Measurements from ENCODE around the gene SLC35E2B.
"Not testable (repeated sequence)": the region's sequence is repeated elsewhere in the genome, so short reads cannot be mapped to it uniquely, and the experiment has no call there.

SLC35E2B gene

DNA sequence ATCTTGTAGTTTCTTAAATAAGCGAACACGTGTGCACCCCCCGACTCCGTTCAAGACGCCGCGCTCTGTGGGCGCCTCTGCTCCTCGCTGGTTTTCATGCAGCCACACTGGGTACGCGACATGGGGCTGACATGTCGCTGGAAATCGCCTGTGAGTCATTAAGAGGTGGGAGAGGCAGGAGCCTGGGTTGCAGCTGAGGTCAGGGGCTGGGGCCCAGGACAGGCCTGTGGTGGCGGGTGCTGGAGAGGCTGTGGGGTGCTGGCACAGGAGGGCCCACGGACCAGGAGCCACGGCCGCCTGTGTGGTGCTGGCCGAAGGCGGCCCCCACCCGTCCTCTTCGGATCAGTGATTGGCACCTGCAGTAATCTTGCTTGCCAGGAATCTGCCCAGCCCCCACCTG is 17.8 kb downstream of the SLC35E2B start:
- not testable (repeated sequence) for DNase-seq (ENCODE audit: low read depth)

DNA sequence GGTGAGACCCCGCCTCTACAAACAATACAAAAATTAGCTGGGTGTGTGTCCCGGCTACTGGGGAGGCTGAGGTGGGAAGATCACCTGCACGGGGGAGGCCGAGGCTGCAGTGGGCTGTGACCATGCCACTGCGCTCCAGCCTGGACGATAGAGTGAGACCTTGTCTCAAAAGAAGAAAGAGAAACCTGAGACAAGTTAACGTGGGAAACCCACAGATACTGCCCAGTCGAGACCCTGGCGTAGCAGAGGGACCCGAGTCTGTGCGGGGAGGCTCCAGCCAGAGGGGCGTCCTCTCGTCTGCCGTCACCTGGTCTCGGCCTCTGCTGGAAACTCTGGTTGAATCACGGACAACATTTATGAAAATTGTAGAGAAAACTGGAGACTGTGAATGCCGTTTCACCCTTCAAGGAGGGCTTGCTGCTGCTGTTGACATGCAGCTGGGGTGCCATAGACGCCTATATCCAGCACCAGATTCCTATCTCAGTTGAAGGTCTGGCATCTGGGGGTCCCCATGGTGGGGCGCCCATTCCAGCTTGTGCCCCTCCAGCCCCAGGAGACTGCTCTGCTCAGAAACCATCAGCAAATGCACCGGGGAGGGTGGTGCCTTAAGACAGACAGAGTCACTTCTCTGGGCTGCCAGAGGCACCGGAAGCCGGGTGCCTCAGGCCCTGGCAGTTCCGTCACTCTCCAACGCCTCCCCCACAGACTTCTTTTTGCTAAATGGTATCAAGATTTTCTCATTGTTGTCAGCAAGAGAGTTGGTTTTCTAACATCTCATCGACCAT is 20.2 kb downstream of the SLC35E2B start:
- DNase-seq (ENCODE audit: low read depth) = no peak

DNA sequence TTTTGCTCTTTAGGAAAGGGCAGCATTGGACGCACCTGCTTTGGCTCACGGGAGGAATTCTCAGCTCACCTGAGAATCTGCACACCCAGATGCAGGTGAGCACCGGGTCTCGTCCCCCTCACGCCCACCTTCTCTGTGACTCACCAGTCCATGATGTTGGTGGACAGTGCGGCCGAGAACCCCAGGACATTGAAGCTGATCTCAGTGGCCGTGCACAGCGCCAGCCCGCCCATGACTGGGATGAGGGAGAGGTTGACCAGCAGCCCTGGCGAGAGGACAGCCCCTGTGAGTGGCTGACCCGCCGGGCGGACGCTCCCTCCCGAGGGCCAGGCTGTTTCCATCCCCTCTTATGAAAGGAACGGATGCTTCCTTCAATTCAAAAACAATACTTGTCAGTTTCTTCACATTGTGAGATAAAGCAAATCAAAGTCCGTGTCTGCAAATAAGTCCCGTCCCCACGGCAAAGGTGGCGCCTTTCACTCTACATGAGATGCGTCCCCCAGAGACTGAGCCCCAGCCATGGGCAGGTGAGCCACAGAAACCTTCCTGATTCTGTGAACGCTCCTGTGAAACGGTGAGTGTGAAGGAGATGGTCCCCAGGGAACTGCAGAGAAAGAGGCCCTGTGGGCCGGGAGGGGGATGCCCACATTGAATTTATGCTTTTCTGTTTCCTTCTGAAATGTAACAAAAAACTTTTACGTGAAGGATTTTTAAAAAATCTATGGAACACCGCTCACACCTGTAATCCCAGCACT is 21.1 kb downstream of the SLC35E2B start:
- no peak for DNase-seq (ENCODE audit: low read depth)

DNA sequence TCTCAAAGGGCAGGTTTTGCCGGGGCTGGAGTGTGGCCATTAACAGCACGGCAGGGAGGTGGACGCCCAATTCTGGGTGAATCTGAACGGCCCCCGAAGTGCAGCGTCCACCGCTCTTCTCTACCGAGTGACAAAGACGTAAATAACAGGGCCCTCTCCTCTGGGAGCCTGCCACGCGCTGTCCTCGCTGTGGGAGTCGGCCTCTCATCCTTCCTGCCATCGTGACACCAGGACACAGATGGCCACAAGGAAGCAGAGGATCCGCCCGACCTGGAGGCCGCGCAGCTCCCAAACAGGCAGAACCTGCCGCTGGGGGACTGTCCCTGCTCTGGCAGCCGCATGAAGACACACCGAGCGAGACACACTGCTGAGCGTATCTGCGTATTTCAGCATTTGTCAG is 21.7 kb downstream of the SLC35E2B start:
- DNase-seq (ENCODE audit: low read depth) = no peak

DNA sequence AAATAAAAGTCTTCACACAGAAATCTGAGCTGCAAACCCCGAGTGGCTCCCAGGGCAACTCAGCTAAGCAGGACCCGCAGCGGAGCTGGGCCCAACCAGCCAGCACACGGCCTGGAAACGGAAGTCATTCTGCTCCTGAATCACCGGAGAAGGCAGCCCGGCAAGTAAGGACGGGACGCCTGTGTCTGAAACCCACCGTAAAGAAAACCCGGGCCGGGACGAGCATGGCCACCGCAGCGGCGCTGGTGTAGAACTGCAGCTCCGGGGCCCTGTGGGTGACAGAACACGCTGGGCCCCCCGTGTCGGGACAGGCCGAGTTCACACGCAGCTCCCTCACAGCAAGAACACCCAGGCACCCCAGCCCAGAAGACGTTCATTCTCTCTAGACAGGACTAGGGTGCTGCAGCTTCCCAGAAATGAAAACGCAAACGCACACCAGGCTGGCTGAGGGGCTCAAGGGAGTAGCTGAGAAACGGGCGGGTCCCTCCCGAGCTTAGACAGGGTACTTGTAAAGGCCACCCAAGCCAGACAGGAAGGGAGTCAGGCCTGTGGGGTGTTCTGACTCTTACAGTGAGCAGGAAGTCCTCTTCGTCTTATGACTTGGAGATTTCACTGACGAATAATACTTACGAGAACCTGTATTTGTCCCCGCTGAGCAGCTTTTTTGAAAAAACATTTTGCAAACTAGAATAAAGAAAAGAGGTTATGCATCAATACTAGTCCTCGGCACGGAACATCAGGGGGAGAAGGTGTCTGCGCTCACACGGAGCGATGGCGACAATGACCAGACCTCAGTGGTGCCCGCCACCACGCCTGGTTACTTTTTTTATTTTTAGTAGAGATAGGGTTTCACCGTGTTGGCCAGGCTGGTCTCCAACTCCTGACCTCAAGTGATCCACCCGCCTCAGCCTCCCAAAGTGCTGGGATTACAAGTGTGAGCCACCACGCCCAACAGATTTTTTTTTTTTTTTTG is 22.8 kb downstream of the SLC35E2B start:
- no peak for DNase-seq (ENCODE audit: low read depth)

DNA sequence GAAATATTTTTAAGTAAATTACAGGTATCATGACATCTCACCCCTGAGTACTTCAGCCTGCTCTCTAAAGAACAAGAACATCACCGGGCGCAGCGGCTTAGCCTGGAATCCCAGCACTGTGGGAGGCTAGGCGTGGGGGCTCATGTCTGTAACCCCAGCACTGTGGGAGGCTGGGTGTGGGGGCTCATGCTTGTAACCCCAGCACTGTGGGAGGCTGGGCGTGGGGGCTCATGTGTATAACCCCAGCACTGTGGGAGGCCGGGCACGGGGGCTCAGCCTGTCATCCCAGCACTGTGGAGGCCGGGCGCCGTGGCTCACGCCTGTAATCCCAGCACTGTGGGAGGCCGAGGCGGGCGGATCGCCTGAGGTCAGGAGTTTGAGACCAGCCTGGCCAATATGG is 26.1 kb downstream of the SLC35E2B start:
- DNase-seq (ENCODE audit: low read depth) = no peak

DNA sequence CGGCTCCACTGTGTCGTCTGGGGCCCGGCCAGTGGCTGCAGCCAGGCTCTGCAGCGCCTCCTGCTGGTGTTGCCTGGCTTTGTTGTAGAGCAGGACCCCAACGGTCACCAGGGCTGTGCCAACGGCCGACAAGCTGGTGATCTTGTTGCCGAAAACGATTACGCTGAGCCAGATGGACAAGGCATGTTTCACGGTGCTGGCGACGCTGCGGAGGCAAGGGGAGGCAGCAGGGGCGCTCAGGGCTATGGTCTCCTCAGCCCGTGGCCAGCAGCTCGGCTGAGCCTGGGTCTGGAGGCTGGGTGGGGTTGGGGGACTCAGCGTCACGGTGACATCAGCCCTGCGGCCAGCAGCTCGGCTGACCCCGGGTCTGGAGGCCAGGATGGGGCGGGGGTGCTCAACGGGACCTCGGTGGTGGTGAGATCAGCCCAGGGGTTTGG is 26.8 kb downstream of the SLC35E2B start:
- no peak for DNase-seq (ENCODE audit: low read depth)

DNA sequence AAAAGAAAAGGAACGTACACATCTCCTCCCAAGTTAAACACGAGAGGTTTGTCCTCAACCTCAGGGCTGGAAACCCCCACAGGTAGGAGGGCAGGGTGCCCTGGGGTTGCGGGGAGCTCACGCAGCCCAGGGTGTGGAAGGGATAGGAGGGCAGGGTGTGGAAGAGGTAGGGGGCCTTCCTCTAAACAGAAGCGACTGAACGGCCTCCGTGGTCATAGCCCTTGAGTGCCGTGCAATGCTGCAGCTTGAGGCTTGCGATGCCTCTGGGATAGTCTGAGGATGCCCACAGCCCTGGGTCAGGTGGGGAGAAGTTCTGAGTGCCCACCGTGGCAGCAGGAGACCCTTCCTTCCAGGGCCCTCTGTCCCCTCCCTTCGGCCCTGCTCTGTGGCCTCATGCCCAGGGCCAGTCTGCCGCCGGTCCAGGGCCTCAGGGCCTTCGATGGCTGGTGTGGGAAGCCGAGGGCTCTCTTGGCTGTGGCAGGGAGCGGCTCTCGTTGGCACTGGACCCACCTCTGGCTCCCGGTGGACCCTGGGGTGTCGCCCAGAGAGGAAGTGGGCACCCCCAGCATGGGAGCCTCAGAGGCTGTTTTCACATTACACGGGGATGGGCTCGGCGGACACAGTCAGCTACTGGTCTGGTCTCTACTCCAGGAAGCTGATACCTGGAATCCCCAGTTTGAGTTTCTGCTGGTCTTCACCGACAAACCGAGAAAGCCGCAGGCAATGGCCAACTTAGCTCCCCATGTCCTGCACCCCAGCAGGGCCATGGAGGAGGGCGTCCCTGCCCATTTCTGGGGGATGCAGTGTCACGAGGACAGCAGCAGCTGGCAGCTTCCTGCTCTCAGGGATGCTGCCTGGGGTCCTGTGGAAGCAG is 27.4 kb downstream of the SLC35E2B start:
- no peak for DNase-seq (ENCODE audit: low read depth)

DNA sequence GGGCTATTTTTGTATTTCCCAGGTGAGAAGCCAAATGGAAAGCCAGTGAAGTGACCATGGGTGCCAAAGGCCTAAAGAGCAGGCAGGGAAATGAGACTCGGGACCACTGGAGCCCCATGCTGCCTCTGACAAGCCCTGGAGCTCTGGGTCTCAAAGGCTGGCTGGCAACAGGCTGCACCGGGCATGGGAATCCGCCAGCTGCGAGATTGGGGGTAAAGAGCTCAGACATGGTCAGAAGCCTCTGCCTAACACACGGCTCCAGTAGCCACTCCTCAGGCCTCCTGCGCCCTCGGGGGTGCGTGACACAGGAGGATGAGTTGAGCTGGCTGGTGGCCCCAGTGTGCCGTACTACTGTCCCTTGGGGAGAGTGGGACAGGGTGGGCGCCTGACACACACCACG is 28.3 kb downstream of the SLC35E2B start:
- DNase-seq (ENCODE audit: low read depth) = not testable (repeated sequence)

DNA sequence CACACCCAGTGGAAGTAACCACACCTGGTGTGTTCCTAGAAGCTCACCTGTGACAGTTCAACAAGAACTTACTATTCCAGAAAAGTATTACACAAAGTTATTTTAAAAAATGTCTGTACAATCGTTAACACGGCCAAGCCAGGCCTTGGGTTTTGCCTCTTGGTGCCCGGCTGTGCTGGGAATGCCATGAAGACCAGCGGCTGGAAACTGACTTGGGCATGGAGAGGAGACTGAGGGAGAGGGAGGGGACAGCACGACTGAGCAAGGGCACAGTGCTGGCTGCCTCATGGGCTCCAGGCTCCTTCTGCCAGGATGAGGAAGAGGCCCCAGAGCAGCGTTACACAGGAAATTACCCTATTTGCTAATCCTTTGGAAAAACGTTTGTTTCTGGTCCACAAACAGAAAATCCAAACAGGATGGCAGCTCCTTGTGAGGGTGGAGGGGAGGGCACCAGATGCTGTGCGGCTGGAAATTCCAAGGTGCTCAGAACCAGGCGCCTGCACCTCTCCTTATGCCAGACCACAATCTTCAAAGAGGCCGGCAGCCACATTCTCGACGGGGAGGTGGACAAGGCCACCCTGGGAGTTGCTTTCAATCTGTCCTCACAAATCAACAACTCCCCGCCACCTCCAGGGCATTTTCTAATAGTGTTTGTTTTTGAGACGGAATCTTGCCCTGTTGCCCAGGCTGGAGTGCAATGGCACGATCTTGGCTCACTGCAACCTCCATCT is 29.6 kb downstream of the SLC35E2B start:
- DNase-seq (ENCODE audit: low read depth) = not testable (repeated sequence)

DNA sequence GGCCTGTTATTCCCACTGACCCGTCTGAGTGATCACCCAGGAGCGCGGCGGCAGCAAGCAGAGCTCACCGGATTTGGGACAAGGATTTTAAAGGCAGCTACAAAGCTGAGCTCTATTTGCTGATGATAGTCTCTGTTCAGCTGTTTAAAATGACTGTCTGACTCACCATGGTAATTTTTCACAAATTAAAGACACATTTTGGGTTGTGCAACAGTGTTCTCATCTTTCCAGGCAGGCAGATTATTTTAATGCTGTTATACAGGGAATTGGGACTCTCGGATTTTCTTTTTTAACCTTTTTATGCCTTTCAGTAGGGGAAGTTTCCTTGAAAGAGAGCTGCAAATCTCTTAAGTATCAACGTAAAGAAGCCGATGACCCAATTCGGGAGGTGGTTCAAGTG is 30.2 kb downstream of the SLC35E2B start:
- peak; percentile 22 for DNase-seq (ENCODE audit: low read depth)

DNA sequence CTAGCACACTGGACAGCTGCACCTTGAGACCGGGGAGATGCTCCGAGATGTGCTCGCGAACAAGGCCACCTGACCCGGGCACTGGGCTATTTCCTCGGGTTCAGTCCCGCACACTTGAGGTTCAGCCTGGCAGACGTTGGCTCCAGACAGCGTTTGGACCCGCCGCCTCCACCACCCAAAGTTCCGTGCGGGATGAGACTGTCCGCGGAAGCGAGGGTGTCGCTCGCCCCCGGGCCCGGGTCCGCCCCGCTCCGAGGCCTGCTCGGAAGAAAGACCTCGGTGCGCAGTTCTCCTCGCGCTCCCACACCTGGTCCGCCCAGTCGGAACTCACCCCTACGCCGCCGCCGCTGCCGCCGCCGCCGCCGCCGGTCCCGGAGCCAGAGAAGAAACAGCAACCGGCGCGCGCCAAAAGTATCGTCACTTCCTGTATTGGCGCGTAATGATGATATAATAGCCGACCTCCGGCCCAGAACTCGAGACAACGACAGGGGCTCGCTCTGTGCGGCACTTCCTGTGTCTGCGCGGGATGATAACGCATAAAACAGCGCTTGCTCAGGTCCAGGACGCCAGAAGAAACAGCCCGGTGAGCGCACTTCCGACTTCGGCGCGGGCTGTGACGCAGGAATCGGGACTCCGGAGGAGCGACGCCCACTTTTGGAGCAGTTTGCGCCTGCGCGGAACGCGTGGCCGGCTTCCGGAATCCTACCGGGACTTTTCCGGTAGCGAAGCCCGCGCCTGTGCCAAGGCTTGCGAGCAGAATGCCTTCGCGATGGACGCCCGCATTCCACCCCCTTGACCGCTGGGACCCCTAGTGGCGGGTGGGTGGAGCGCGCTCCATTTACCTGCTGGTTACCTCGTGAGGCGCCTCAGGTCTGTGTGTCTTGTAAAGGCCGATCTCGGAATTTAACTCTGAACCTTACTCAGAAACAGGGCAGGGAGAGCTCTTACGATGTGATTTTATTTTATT is 33.7 kb downstream of the SLC35E2B start, which contains the start of gene CDK11B:
CDK11B (minus strand) TSS at position 422 of the 967 bp plus-strand sequence. CDS start 1,519 bp downstream, outside the sequence.
- DNase-seq (ENCODE audit: low read depth) = peak; percentile 96

DNA sequence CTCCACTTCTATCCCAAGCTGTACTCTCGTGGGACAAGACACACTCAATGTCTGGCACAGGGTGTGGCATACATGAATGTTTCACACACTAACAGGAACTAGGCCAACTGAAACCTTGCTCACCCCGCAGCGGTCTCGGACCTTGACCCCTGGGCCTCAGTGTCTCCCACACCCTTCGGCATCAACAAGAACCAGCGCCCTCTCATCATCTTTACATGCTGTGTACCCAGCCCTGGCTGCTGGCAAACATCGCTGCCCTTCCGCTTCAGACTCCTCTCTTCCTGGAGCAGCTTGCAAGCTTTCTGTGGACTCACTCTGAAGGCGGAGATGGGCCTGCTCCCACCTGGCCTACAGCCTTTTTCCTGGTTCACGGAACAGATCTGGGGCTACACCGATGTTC is 44.3 kb downstream of the SLC35E2B start:
- DNase-seq (ENCODE audit: low read depth) = not testable (repeated sequence)

DNA sequence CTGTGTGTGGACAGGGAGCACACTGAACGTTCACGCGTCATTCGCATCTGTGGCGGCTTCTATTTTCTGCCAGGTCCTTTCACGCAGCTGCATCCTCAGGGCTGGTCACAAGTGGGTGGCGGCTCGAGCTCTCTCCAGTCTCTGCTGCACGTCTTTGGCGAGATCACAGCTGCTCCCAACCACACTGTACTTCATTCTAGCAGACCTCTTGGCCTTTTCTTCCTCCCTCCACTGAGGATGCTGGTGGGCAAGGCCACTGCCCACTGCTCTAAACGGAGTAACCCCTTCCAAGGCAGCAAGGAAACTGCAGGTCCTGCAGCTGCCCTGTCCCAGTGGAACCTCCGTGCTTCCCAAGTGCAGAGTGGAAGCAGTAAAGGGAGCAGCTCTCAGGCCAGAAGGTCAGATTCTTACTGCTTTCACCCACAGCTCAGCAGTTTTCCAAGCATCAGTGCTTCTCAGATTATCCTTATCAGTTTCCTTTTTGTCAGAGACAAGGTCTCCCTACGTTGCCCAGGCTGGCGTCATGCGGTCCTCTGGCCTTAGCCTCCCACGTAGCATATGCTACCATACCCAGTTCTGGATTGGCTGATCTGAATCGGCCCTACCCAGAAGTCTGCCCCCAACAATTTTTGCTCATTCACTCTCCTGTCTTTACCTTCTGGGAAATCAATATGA is 44.9 kb downstream of the SLC35E2B start:
- not testable (repeated sequence) for DNase-seq (ENCODE audit: low read depth)

DNA sequence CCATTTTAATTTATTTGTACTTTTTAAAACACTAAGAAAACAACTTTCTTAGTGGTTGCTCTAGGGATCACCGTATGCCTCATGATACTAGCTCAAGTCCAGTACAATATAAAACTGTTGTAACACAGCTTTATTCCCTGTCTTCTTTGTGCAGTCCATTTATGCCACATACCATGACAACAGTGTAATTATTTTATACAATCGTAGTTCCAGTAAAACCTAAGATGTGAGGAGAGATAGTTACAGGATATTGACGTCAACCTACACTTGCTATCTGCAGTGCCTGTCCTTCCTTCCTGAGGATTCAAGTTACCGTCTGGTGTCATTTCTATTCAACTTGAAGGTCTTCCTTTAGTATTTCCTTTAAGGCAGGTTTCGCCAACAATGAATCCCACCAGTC is 46.3 kb downstream of the SLC35E2B start:
- DNase-seq (ENCODE audit: low read depth) = not testable (repeated sequence)

DNA sequence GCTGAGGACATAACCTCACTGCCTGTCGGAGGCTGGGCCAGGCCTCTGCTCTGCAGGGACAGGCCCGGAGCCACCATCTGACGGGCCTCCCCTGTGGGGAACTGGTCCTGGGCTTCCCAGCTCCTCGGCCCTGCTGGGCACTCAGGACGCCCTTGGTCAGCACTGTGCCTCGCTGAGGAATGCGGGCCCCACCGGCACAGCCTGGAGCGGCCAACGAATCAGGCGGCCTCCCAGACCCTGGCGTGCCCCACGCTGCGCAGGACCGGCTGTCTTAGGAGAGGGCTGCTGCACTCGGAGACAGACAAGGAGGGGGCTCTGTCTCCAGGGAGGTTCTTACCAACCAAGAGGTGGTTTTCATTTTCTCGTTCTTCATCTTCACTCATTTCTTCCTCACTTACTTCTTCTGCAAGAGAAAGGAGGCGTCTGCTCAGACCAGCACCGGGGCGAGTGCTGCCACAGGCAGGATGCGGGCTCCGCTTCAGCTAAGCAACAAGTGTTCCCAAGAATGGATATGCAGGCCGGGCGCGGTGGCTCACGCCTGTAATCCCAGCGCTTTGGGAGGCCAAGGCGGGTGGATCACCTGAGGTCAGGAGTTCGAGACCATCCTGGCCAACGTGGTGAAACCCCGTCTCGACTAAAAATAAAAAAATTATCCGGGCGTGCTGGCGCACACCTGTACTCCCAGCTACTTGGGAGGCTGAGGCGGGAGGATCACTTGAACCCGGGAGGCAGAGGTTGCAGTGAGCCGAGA is 51.7 kb downstream of the SLC35E2B start:
- DNase-seq (ENCODE audit: low read depth) = not testable (repeated sequence)

DNA sequence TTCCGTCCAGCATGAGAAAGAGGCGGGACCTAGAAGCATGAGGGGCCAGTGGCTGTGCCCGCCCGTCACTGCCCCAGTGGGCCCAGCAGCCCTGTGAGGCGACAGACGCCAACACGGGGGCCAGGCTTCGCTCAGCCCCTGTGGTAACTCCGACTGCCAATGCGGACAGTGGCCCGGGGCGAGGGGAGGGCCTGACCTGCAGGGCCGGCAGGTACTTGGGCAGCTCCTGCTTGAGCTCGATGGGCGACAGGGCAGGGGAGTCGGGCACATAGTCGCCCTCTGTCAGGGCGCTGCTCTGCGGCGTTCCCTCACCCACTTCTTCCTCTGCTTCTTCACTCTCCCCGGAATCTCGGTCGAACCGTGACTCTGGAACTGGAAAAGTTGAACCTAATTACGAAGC is 52.5 kb downstream of the SLC35E2B start:
- not testable (repeated sequence) for DNase-seq (ENCODE audit: low read depth)

DNA sequence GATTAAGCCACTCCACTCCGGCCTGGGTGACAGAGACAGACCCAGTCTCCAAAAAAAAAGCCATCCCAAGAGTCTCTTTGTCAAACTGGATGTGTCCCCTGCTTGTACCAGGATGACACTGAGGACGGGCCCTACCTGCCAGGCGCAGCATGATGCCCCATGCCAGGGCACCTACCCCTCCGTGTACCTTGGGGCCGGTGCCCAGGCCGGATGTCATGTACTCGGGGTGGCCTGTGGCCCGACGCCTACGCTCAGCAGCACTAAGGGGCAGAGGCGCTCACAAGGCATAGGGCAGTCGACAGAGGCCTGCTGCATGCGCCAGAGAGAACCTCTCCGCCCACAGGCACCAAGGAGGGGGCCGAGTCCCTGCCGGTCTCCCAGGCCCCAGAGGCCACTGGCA is 53.2 kb downstream of the SLC35E2B start:
- DNase-seq (ENCODE audit: low read depth) = not testable (repeated sequence)
